Measurements from ENCODE around the gene FCF1.

Gene FCF1, protein sequence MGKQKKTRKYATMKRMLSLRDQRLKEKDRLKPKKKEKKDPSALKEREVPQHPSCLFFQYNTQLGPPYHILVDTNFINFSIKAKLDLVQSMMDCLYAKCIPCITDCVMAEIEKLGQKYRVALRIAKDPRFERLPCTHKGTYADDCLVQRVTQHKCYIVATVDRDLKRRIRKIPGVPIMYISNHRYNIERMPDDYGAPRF

DNA sequence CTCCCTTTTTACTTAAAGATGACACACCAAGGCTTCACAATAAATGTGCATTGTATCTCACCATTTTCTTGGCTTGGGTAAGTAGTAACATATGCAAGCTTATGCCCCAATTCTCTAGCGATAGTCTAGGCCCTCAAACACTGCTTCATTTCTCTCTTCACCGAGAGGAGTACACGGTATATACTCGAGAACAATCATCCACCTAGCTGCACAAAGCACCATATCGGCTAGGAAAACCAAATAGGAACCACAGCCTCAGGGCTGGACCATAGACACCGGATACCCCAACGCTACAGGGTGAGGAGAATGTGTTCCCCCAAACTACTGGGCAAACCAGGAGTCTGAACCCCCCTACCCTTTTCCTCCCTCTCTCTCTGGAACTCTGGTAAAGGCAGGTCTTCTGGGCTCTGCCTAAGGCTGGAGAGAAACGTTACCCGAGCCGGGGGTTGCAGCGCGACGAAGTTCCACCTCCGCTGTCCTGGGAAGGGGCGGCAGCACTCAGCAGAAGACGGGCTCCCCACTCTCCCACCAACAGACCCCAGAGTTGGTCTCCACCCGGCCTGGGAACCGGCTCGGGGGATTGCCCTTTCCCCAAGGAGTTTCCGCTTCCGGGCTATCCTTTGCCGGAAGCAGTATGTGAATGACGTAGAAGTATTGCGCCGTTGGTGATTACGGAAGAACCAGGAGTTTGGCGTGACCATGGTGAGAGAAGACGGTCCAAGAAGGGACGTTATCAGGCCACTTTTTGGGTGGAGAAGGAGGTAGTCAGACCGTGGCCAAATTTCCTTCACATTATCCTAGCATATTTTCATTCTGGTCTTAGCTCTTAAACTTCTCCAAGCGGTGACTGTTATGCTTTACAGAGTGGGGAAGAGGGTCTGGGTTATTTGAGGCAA lies at the start of gene FCF1, which contains the start of gene AREL1:
TSS of gene FCF1 (plus strand) at position 646 of the 896 bp plus-strand sequence. CDS start at position 700, 54 bp downstream.
TSS of gene AREL1 (minus strand) at position 582 of the 896 bp plus-strand sequence. CDS start 27,465 bp downstream, outside the sequence.
- DNase-seq (ENCODE audit: low read depth in 4 of 4, low spot score in 1 of 4) = peak; percentile 36 to 73 (median 70)

DNA sequence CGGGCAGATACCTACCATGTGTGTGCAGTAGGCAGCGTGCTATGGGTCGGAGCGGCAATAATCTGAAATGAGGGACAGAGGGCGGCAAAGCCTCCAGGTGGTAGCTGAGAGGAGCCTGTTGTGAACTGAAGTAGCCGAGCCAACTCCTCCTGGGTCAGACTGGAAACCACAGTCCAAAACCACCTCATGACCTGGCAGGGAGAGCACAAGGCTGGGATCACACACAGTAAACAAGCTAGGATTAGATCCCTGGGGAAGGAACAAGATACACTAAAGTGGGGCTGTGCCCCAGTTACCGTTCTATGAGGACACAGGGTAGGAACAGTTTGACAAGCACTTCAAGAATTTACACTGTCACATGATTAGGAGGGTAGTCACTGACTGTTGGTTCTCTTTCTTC lies 49.1 kb upstream of the FCF1 start:
- no peak for DNase-seq (ENCODE audit: low read depth in 4 of 4, low spot score in 1 of 4)

DNA sequence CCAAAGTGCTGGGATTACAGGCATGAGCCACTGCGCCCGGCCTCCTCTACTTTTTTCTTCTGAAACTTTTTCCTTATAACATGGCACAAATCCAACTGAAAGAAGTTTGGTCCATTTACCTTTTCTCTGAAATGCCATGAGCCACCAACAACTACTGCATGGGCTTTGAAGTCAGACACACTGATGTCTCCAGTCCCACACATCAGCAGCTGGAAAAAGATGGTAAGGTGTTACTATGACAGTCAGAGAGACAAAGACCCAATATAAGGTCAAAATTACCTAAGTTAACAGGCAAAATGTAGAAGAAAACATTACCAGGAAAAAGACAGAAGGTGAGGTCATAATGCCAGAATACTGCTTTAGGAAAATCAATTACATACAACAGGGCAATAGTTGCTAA lies 48.2 kb upstream of the FCF1 start:
- no peak for DNase-seq (ENCODE audit: low read depth in 4 of 4, low spot score in 1 of 4)

DNA sequence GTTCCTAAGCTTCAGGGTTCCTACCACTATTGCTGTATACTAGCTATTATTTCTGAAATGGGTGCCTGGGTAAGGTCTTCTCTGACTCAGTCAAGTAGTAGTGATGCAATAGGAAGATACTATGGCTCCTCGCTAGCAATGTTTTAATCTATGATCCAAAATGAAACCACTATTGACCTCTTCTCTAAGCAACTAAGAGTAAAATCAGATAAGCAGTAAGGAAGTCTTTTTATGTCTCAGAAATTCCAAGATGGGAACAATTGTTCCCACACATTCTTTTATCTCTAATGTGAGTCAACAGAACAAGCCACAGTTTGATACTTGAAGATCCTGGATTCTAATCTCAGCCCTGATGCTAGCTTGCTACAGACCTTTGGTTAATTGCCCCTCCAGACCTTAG lies 45.2 kb upstream of the FCF1 start:
- DNase-seq (ENCODE audit: low read depth in 4 of 4, low spot score in 1 of 4) = no peak

DNA sequence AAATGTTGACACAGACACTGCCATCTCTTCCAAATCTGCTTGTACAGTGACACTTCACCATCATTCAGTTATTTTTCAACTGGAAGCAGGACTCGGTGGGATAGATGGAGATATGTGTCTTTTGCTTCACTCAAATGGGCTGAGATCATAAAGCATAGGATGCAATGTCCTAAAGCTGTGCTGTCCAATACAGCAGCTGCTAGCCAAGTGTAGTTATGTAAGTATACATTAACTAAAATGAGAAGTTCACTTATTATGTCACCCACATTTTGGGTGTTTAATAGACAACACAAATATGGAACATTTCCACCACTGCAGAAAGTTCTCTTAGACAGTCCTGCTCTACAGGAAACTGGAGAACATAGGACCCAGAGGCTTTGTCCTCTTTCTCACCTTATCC lies 43.7 kb upstream of the FCF1 start:
- DNase-seq (ENCODE audit: low read depth in 4 of 4, low spot score in 1 of 4) = no peak

DNA sequence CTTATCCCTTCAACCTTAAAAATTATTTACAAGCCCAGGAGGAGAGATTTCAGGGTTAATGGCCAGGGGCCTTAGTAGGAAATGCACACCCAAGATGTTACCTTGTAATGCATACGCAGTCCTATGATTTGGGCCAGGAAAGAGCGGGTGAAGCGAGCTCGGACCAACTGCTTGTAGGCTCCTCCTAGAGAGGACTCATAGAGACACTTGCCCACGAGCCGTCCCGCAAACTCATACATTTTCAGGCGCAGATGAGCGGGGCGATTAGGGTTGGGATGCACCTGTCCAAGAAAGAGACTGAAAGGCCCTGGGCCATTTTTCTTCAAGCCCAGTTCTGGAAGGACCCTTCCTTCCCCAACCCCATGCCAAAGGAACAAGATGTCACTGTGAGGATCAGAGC lies 43.1 kb upstream of the FCF1 start:
- no peak for DNase-seq (ENCODE audit: low read depth in 4 of 4, low spot score in 1 of 4)

DNA sequence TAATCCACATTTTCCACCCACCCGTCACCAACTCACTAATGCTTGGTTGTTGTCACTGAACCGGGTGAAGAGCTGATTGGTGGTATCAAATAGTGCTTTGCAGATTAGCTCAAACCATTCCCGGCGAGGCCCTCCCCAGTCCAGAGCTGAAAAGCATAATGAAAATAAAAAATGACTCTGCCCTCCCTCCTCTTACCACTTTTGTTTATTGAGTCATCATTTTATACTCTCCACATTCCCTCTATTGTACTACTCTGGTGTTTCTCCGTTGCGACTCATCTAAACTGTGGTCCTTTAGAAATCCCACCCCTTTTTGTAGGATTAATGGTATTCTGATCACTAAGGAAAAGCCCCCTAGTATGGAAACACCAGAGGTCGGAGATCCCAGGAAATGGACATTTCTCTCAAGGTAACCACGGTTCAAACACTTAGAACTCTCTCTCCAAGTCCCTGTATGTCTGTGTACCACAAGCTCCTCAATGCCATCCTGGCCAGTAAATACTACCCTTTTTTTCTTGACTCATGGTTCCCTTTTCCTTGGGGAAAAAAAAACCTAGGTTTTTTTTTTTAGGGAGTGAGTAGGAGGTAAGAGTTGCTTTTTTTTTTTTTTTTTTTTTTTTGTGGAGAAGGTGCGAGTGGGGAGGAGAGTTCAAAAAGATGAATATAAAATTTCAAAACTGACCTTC lies 42.1 kb upstream of the FCF1 start:
- DNase-seq (ENCODE audit: low read depth in 4 of 4, low spot score in 1 of 4) = no peak

DNA sequence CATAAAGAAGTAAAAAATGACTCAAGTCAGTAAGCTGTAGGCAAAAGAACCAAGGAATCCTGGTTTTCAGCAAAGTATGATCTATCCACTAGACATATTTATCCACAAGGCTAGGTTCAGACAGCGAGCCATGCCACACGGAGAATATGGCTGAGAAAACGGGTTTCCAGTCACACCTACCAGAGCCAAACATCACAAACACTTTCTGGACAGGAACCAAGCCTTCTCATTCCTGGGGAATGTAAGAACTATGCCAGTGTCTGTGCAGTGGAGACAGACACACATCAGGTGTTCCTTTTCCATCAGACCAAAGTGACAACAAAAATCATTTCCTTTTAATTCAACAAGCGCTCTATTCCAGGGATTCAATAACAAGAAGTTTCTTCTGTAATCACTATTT lies 41.2 kb upstream of the FCF1 start:
- no peak for DNase-seq (ENCODE audit: low read depth in 4 of 4, low spot score in 1 of 4)

DNA sequence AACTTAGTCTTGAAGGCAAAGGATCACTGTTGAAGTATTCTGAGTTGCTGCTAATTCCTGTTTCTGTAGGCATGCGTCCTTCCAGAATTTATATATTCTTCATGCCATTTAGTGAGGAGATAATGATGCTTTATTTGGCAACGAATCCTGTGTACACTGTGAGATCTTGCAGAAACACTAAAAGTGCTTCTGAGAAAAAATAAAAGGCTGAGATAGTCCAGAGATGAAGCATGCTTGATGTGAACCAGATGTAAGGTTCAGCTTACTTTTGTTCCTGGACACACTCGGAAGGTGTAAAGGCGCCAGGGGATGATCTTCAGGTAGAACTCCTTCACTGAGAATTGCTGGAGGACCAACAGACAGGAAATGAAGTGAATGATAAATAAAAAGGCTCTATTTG lies 39.2 kb upstream of the FCF1 start:
- no peak for DNase-seq (ENCODE audit: low read depth in 4 of 4, low spot score in 1 of 4)

DNA sequence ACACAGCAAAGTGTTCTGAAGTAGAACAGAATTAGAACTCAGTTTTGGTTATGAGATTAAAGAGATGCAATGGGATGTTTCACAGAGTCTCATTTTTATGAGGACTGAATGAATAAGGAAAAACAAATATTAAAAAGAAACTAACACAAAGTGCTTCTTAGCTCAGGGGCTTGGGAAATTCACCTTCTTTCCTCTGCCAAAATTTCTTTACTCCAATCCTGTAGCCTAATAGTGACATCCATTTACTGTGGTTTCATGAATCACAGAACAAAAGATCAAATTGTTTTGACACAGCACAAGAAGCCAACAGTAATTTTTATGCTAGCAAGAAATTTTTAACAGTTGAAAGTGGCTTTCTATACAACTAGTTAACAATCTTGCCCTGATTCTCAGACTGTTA lies 37.7 kb upstream of the FCF1 start:
- DNase-seq (ENCODE audit: low read depth in 4 of 4, low spot score in 1 of 4) = no peak

DNA sequence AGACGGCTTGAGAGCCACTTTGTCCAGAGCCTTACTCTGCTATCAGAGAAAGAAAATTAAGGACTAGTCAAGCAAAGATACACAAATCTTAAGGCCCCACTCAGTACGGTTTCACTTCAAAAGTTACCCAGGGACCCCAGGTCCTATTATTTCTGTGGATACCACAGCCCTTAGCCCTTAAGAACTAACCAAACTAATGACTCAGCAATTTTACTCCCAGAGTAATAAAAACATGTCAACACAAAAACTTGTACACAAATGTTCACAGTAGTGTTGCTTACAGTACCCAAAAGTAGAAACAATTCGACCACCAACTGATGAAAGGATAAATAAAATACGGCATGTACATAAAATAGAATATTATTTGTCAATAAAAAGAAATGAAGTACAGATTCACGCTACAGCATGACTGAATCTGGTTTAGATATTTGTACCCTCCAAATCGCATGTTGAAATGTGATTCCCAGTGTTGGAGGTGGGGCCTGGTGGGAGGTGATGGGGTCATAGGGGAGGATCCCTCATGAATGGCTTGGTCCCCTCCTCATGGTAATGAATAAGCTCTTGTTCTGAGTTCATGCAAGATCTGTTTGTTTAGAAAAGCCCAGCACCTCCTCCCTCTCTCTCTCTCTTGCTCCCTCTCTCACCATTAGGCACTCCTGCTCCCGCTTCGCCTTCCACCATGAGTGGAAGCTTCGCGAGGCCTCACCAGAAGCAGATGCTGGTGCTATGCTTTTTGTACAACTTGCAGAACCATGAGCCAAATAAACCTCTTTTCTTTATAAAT lies 30.6 kb upstream of the FCF1 start:
- no peak for DNase-seq (ENCODE audit: low read depth in 4 of 4, low spot score in 1 of 4)

DNA sequence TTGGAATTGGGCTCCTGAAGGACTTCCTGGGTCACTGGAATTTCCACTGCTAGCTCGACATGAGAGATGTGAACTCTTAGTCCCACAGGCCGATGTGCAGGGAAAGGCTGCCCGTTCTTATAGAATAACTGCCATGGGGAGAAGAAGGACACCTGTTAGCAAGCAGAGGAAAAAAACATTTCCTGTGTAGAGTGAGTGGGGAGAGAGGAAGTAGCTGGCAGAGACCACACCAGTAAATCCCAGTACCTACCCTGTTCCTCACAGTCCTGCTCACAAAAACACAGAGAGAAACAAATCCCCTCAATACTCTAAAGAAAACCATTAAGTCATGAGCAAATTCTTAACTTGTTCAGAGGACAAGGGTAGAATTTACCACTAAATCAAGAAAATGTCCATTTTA lies 29.5 kb upstream of the FCF1 start:
- no peak for DNase-seq (ENCODE audit: low read depth in 4 of 4, low spot score in 1 of 4)

DNA sequence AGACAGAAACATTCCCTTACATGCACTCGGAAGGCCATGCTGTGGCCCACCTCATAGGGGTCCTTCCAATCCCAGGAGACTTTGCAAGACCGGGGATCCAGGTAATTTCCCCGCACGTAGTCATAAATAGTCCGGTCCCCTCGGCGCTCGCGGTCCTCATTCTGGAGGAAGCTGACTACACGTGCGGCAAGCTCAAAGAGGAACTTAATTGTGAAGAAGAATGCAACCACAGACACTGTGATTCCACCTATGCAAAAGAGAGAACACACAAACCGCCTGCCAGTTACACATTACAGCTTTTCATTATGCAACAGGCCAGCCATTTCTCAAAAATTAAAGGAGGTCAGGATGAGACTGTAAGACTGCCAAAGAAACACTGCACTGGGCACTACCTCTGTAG lies 28.5 kb upstream of the FCF1 start:
- no peak for DNase-seq (ENCODE audit: low read depth in 4 of 4, low spot score in 1 of 4)

DNA sequence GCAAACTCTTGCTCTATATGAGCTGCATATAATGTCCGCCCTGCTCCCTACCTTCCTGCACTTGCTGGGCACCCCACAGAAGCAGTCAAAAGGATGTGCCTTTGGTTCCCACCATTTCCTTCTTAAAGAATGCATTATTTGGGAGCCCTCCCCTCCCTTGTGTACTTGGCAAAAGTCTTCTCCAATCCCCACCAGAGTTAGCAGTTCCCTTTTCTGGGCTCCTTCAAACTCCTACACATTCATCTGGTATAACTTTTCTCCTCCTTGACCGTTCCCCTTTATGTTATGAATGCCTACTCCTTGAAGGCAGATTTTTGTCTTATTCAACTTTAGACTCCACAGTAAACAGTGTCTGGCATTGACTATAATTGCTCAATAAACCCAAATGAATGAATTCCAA lies 27.9 kb upstream of the FCF1 start:
- DNase-seq (ENCODE audit: low read depth in 4 of 4, low spot score in 1 of 4) = no peak

DNA sequence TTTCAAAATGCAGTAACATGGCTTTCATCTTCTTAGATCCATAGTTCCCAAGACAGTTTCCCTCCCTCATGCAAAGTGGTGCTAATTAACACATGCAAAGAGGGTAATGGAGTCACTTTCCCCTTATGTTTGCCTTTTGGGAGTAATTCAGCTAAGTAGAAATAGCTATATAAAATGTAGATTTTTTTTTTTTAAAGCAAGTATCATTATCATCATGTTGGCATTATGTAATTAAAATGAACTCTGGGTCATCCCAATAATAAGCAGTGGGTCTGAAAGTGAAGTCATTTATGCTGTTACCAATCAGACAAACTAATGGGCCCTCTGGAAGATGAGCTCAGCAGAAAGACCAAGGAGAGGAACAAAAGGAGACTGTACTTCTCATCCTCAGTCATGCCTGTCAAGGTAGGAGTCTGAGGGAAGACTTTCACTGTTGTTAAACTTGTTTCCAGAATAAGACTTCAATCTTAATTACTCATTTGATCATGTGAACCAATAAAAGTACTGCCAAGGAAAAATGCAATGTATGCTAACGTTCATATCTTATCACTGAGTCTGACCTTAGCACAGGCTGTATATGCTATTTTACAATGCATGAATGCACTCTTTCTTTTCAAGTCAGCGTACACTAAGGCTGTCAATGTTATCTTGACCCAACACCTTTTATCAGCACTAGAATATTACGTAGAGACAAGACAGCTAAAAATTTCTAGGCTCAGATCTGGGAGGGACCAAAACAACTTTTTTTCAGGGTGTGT lies 26.8 kb upstream of the FCF1 start:
- no peak for DNase-seq (ENCODE audit: low read depth in 4 of 4, low spot score in 1 of 4)

DNA sequence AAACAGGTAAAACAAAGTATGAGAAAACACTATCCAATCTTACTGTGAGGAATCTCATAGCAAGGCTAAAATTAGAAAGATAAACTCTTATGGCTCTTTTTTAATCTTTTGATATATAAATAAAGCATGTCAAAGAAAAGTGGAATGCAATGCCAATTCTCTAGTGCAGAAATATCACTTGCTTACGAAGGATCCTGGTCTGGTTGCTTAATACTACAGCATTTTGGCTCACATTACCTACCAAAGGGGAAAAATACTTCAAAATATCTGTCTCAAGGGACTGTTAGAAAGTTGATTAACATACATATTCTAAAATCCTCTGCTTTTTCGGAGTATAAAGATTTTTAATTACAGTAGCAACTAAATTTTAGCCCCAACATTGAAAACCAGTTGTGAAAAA lies 21.5 kb upstream of the FCF1 start:
- DNase-seq (ENCODE audit: low read depth in 4 of 4, low spot score in 1 of 4) = no peak

DNA sequence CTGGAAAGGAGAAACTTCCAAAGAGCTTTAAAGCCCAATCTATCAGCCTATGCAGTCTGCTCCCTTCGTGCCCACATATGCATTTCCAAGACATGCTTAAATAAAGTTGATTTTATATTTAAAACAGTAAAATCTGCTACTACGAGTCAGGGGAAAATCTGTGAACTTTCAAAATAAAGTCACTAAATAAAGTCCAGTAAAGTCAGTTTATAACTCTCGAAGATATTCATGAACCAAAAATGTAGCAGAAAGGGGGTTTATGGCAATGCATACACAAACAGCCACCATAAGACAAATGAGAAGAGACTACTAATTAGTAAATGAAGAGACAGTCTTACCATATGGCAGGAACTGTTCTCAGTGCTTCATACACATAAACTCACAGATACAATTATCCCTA lies 19.8 kb upstream of the FCF1 start:
- DNase-seq (ENCODE audit: low read depth in 4 of 4, low spot score in 1 of 4) = no peak

DNA sequence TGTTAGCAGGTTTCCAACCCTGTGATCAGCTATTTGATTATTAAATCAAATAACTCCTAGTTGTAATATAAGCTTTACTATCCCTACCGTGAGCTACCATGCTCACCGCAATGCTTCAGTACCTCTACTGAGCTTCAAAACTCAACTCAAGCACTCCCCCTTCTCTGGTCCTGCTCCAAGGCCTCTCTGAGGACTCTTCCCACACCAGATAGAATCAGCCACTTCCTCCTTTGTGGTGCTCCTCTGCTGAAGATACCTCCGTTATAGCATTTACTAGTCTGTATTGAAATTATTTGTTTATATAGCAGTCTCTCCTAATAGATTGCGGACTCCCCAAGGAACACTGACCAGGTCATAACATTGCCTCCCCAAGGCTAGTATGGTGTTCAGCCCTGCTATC lies 17.5 kb upstream of the FCF1 start:
- DNase-seq (ENCODE audit: low read depth in 4 of 4, low spot score in 1 of 4) = no peak

DNA sequence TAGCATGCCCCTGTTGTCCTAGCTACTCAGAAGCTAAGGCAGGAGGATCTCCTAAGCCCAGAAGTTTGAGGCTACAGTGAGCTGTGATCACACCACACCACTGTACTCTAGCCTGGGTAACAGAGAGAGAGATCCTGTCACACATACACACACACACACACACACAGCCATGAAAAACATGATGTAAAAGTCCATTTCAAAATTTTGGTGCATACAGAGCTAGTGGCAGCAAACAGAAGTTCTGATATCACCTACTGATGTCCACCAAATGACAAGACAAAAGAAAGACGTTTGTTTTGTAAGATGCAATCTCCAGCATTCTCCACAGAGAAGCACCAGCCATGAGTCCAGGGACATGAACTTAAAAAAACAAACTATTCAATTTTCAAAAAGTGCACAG lies 15.9 kb upstream of the FCF1 start:
- no peak for DNase-seq (ENCODE audit: low read depth in 4 of 4, low spot score in 1 of 4)

DNA sequence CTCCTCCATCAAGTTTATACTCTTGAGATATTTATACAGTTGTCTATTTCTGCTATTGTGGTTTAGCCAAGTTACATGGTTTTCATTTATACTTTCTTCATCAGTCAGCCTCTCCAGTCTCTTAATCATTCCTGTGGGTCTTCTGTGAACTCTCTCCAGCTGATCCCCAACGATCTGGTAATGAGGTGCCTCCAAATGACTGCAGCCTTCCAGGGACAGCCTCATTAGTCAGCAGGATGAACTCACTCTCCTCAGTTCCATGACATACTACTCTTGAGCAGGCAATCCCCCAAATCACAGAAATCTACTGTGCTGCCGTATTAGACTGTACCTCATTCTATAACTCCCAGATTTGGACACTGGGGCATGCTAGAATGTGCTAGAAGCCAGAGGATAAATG lies 15.4 kb upstream of the FCF1 start:
- no peak for DNase-seq (ENCODE audit: low read depth in 4 of 4, low spot score in 1 of 4)

DNA sequence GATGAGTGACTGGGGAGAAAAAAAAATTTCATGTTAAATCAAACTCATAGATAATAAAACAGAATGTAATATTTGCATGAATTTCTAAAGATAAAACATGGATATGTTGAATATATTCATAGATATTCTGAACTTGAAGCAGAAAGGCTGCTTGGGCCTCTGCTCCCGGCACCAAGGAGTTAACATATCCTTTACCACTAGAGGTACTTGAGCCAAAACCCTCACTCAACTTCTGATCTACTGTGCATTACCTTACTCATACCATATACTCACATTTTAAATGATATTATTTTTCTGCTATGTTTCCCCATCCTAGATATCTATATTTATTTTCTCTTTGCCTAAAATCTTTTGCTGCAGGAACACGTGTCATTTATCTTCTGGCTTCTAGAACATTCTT lies 15.0 kb upstream of the FCF1 start:
- no peak for DNase-seq (ENCODE audit: low read depth in 4 of 4, low spot score in 1 of 4)

Data from stimulated activated CD4-positive, alpha-beta T cell treated with anti-CD3 and anti-CD28 coated beads, Interleukin-1b, Interleukin-23, amount 100 ng/mL, for 24 hours (primary cell).